NCI-H82 treated with DMSO at 0.1 percent for 48 hours (cell line): Measurements from ENCODE around the gene HEMGN.
"Not testable (repeated sequence)": the region's sequence is repeated elsewhere in the genome, so short reads cannot be mapped to it uniquely, and the experiment has no call there.

Source experiments
- DNase-seq: peaks from one replicate; lab custom pipeline; 2025; ENCODE audit not compliant: unreplicated experiment; lab: John Stamatoyannopoulos, UW

HEMGN gene

GRCh38 chr9:97964901-97965300, 26.9 kb upstream of the HEMGN start:
- DNase-seq, result no peak

DNA sequence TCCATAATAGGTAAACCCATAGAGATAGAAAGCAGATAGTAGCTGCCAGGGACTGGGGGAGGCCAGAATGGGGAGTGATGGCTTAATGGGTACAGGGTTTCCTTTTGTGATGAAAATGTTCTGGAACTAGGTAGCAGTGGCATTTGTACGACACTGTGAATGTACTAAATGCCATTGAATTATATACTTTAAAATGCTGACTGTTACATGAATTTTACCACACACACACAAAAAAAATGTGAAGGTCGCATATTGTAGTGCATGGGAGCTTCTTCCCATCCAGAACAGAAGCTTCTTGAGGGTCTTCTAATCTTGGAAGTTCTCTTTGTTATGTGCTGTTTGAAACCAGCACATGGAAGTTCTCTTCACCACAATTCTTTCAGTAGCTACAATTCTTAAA, 25.3 kb upstream of the HEMGN start:
- no peak for DNase-seq

GRCh38 chr9:97962575-97962974, 24.6 kb upstream of the HEMGN start:
- DNase-seq, result no peak

DNA sequence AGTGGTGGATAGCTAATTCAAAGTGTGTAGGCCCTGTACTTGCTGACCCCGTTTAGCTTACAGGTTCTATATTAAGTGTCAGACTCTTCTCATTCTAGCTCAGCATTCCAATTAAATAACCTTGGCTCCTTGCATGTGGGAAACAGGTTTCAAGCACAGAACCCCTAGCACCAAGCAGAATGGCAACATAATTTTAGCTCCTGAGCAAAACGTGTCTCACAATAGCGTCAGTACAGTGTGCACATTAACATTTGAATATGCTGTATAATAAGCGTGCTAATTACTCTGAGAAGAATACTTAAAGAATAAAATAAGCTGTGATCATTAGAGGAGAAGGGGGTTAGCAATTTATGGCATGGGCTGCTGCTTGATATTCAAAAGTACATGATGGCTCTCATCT, 24.2 kb upstream of the HEMGN start:
- DNase-seq, result no peak

DNA sequence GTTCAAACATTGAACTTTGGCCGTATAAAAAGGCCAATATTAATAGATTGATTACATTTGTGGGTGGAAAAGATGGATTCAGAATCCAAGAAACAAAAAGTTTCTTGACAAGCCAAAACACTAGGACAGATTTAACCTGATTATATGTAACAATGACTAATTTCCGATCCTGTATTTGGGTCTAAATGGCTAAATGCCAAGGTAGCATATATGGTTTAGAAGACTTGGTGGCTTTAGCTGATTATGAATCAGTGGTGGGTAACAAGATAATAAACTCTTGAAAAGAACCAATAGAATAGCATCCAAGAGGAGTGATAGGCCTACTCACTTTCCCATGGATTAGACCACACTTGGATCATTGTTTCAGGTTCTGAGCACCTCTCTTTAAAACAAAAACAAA, 23.4 kb upstream of the HEMGN start:
- no peak for DNase-seq

- DNase-seq, result not testable (repeated sequence)
Measured at GRCh38 chr9:97960678-97961328, 22.8 kb upstream of the HEMGN start.

GRCh38 chr9:97959585-97959984, 21.6 kb upstream of the HEMGN start:
- no peak for DNase-seq

DNA sequence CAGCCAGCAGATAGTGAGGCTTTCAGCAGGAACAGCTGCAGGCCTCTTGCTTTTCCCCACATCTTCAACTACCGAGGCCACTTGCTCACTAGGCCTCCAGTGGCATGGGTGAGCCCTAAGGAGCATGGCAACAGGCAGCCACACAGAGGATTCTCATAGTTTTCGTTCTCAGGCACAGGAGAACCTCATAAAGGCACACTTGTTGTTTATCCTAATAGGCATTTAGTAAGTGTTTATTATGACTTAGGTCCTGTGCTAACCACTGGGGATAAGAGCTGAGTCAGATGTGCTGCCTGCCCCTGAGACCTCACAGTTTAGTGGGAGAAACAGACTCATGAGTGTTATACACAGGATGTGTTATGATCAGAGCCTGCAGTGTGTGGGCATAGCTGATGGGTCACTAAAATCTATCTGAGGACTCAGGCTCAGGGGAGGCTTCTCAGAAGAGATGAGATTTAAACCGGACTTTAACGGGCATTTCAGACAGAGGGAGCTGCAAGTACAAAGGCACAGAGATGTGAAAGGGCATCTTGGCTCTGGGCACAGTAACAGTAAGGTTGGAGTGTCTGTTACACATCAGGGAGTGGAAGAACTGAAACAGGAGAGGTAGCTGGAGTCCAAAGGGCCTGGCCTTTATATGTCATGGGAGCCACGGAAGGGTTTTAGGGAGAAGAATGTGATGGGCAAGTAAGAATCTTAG, 21.0 kb upstream of the HEMGN start:
- no peak for DNase-seq

- DNase-seq, result no peak
Measured at GRCh38 chr9:97956331-97956730, 18.4 kb upstream of the HEMGN start.

DNA sequence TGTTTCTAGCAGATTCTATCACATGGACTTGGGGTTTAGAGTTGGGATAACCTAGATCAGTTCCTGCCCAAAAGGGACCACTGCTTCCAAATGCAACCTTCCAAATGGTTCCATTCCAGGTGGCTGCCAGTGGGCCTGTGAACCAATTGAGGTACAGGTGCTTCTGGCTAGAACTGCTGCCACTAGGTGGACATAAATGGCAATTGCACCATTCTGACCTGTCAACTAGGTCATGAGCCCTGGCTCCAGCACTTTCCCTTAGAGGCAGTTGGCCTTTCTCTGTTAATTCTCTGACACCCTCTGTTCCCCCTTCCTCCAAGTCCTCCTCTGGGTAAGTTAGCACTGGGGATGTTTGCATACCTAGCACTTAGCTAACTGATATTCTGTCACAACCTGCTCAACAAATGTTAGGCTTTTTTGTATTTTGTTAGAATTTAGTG, 16.6 kb upstream of the HEMGN start:
- peak; percentile 10 for DNase-seq

GRCh38 chr9:97950873-97951272, 12.9 kb upstream of the HEMGN start:
- DNase-seq, result not testable (repeated sequence)

DNA sequence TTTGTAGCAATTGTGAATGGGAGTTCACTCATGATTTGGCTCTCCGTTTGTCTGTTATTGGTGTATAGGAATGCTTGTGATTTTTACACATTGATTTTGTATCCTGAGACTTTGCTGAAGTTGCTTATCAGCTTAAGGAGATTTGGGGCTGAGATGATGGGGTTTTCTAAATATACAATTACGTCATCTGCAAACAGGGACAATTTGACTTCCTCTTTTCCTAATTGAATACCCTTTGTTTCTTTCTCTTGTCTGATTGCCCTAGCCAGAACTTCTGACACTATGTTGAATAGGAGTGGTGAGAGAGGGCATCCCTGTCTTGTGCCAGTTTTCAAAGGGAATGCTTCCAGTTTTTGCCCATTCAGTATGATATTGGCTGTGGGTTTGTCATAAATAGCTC, 9.1 kb upstream of the HEMGN start:
- DNase-seq, result not testable (repeated sequence)

DNA sequence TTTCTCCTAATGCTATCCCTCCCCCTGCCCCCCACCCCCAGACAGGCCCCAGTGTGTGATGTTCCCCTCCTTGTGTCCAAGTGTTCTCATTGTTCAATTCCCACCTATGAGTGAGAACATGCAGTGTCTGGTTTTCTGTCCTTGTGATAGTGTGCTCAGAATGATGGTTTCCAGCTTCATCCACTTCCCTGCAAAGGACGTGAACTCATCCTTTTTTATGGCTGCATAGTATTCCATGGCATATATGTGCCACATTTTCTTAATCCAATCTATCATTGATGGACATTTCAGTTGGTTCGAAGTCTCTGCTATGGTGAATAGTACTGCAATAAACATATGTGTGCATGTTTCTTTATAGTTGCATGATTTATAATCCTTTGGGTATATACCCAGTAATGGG, 7.5 kb upstream of the HEMGN start:
- not testable (repeated sequence) for DNase-seq

- no peak for DNase-seq
Measured at GRCh38 chr9:97944612-97945011, 6.6 kb upstream of the HEMGN start.

- DNase-seq, result no peak
Measured at GRCh38 chr9:97943308-97943855, 5.4 kb upstream of the HEMGN start.

- no peak for DNase-seq
Measured at GRCh38 chr9:97941323-97941722, 3.4 kb upstream of the HEMGN start.

DNA sequence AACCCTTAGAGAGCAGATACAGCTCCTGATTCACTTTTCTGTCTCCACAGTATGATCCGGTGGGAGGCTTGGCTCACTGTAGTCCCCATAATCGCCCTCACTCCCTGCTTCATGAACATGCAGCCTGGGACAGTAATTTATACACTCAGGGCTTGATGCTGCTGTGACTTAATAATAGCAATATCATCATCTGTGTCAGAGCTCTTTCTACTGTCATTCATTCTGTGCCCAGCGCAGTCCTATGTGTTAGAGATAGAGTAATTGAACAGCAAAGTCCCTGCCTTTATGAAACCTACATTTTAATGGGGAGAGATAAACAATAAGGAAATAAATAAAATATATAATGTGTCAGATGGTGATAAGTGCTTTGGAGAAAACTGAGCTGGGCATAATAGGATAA, 2.8 kb upstream of the HEMGN start:
- DNase-seq, result no peak

GRCh38 chr9:97940233-97940632, 2.3 kb upstream of the HEMGN start:
- no peak for DNase-seq

DNA sequence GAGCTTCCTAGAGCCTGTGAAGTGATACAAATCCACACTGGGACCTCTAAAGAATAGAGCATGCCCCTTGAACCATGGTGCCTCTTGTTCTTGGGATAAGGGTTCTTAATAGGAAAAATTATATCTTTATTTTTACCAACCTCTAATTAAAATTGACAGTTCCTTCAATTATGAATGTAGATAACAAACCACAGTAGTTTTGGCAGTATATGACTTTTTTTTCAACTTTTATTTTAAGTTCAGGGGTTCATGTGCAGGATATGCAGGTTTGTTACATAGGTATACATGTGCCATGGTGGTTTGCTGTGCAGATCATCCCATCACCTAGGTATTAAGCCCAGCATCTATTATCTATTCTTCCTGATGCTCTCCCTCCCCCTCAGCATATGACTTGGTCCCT, 974 bp downstream of the HEMGN start:
- no peak for DNase-seq

DNA sequence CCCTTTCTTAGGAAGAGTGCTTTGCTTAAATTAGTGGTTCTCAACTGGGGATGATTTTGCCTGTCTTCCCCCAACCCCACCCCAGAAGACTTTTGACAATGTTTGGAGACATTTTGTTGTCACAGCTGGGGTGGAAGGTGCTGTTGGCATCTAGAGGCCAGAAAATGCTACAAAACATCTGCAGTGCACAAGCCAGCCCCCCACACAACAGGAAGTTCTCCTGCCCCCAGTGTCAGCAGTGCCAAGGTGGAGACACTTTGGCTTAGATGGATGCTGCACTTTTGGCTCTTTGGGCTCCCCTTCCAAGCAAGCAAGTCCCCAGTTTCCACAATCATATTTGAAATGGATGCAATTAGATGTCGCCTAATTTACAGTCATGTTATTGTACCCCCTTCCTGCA, 2.7 kb downstream of the HEMGN start:
- no peak for DNase-seq

DNA sequence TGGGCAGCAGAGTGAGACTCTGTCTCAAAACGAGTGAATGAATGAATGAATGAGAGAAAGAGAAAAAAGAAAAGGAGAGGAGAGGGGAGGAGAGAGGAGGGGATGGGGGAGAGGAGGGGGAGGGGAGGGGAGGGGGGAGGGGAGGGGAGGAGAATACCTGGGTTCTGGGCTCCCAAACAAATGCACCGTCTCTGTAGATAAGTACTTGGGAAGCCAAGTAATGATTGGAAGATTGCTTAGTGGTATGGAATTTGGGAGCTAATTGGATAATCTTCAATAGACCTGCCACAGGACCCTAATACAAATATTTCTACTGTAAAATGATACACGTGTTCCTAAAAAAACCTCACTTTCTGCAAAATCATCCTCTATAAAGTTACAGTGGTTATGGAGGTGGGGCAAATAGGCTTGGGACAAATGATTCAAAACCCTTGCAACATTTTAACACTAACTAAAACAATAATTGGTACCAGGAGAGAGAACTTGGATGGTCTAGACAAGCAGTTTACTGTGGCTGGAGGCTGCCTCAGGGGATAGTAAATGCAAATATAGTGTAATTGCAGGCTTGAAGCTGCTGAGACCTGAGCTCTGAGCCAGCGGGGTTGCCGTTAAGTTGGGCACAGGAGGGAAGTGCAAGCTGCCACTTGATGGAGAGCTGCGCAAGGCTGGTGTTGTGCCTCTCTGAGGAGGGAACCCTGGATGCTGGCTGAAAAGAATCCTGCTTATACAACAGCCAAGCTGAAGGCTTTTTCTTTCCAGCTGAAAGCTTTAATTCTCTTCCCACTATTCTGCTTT, 3.5 kb downstream of the HEMGN start:
- DNase-seq, result no peak
